GM21619 (cell line): Measurements from ENCODE around the gene UBA1.

Source experiments
- ATAC-seq: cut with Tn5 transposase; IDR thresholded peaks from one replicate; pipeline ENCODE4 v1.9.1; 2021; ENCODE audit not compliant: unreplicated experiment

The UBA1 gene

GRCh38 chrX:47210661-47211425, 17.2 kb downstream of the UBA1 start:
- no peak for ATAC-seq

- no peak for ATAC-seq
These were observed 19.0 kb downstream of the UBA1 start for GRCh38 chrX:47212381-47213293.

- ATAC-seq, result no peak
These were observed 20.9 kb downstream of the UBA1 start for GRCh38 chrX:47214435-47215077.

- no peak for ATAC-seq
These were observed 21.8 kb downstream of the UBA1 start for GRCh38 chrX:47215291-47215900.

GRCh38 chrX:47216393-47216925, 22.8 kb downstream of the UBA1 start:
- no peak for ATAC-seq

GRCh38 chrX:47217121-47217851, 23.7 kb downstream of the UBA1 start:
- no peak for ATAC-seq

GRCh38 chrX:47217852-47218279, 24.2 kb downstream of the UBA1 start:
- ATAC-seq, result peak; percentile 83

GRCh38 chrX:47218280-47218919, 24.8 kb downstream of the UBA1 start, which contains the start of gene CDK16:
CDK16 (plus strand) TSS chrX:47218681; CDS start chrX:47223558, 4,877 bp downstream.
- ATAC-seq, result peak; percentile 31

GRCh38 chrX:47218920-47219815, 25.5 kb downstream of the UBA1 start:
- ATAC-seq, result no peak

GRCh38 chrX:47221756-47222155, 28.1 kb downstream of the UBA1 start:
- ATAC-seq, result no peak

GRCh38 chrX:47222751-47223350, 29.2 kb downstream of the UBA1 start:
- no peak for ATAC-seq

- ATAC-seq, result no peak
These were observed 30.0 kb downstream of the UBA1 start for GRCh38 chrX:47223476-47224250.

- ATAC-seq, result no peak
These were observed 30.8 kb downstream of the UBA1 start for GRCh38 chrX:47224266-47224895.

- ATAC-seq, result no peak
These were observed 31.3 kb downstream of the UBA1 start for GRCh38 chrX:47224896-47225290.

- ATAC-seq, result no peak
These were observed 32.4 kb downstream of the UBA1 start for GRCh38 chrX:47226071-47226470.

- ATAC-seq, result no peak
These were observed 33.1 kb downstream of the UBA1 start for GRCh38 chrX:47226531-47227333.
